GM18499 (cell line): ENCODE measurements around the gene EEFSEC.

ENCODE experiments used
- ATAC-seq: cut with Tn5 transposase; IDR thresholded peaks from one replicate; pipeline ENCODE4 v1.9.1; 2021; ENCODE audit warnings: moderate number of reproducible peaks; ENCODE audit not compliant: insufficient read depth, unreplicated experiment

EEFSEC gene

GRCh38 chr3:128452120-128452519 is 298.8 kb downstream of the EEFSEC start:
- ATAC-seq = no peak

DNA sequence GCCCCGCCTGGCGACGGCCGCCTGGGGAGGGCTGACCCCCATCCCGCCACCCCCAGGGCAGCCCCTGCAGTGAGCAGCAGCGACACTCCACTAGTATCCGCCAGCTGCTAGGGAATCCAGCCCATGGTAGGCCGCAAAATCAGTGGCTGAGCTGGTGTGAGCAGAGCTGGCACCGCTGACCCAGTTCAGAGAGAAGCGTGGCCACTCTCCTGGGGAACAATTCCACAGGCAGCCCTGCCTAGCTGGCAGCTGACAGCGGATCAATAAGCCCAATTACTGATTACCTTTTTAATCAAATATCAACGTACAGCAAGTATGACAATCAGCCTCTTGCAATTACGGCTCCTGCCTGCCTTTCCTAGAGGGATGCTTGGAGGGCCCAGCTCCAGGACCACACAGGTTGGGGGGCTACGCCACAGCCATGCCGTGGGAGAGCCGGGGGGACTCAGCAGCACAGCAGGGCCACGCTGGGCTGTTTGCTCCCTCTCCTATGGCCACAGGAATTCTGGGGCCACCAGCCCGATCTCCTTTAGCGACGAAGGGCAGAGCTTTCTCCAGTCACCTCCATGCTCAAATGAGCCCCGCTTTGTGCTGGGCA is 299.5 kb downstream of the EEFSEC start:
- ATAC-seq = no peak

DNA sequence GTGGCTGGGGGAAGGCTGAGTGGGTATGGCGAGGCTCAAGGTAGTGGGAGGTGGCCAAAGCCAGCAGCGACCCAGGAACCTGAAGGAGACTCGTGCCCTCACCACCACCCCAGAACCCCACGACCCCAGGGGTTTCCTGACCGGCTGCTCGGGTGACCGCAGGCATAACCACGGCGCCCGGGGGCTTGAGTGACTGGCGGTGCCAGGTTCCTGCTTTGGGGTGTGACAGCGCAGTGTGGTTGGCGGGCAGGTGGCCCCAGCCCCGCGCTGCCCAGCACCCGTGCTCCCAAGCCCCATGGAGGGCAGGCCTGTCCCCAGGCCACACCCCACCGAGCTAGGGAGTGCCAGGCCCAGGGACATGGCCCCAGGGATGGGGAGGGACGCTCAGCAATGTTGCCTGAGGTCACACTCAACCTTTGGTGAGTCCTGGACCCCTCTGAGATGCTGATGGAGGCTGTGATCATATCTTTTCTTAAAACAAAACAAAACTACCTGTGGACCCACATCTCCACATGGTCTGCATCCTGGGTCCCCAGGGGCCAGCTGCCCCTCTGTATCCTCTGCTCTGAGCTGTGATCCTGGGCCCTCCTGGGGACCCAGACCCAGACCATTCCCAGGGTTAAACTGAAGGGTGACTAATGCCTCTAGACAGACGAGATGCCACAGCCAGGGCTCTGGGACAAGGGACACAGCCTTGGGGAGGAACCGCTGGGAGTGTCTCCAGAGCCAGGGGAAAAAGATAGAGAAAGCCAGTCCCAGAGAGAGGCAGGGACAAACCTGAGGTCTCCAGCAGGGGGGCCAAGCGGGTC is 300.4 kb downstream of the EEFSEC start:
- no peak for ATAC-seq

DNA sequence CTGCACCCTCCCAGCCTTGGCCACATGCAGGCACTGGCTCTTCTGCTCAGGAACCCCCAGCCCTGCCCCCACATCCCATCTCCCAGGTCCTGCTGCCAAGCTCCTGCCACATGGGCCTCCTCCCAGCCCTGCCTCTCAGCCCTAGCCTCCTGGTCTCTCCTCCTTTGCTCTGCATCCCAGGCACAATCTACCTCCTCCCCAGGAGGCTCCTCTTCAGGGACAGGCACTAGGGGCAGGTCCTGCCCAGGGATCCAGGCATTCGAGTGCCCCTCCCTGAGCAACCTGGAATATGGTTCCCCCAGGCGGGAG is 301.0 kb downstream of the EEFSEC start:
- ATAC-seq = no peak

DNA sequence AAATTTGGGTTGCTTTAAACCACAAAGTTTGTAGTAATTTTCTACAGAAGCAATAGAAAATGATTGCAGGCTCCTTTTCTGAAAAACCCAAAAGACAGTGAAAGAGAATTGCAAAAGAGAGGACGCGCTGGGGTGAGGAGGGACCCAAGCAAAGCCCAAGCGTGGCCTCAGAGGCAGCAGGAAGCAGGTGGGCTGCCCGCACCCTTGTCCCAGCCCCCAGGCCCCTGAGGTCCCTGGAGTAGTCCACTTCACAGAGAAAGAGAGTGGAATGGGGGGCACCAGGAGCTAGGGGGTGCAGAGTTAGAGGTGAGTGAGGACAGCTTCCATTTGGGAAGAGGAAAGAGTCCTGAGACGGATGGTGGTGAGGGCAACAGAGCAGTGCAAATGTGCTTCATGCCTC is 301.8 kb downstream of the EEFSEC start:
- no peak for ATAC-seq

DNA sequence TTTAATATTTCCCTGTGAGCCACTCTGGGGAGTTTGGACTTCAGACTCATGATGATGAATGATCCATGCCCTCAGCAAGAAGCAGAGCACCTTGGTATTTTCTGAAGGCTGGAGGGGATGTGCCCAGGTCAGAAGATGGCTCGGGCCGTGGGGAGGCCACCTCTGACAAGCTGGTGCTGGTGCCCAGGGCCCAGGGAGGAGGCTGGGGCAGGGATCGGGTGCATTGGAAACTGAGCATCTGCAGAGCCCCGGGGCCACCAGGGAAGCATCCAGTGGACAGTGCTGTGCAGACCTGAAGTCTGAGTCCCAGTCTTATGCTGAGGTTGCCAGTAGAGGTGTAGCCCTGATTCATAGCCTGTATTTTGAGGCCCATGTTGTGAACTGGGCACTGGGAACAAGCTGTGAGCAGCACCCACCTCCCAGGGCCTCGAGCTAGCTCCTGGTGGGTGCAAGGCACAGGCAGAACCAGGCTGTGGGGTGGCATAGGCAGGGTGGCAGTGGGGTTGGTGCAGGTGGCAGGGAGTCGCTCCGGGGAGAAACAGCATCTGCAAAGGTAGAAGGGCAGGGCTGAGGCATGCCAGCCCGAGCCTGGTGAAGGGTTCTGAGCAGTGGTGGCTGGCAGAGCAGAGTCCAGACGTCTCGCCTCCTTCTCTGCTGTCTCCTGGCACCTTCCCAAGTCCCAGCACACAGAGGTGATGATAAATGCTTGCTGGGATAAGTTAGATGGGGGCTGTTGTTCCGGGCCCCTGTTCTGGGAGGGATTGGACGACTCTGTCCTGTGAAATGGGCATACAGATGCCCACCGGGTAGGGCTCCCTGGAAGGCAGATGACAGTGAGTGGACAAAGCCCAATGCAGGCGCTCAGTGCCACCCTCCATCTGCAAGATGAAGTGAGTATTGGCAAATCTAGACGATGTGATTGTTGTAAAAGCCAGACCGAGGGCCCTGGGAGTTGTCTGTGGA is 302.8 kb downstream of the EEFSEC start:
- ATAC-seq = no peak

DNA sequence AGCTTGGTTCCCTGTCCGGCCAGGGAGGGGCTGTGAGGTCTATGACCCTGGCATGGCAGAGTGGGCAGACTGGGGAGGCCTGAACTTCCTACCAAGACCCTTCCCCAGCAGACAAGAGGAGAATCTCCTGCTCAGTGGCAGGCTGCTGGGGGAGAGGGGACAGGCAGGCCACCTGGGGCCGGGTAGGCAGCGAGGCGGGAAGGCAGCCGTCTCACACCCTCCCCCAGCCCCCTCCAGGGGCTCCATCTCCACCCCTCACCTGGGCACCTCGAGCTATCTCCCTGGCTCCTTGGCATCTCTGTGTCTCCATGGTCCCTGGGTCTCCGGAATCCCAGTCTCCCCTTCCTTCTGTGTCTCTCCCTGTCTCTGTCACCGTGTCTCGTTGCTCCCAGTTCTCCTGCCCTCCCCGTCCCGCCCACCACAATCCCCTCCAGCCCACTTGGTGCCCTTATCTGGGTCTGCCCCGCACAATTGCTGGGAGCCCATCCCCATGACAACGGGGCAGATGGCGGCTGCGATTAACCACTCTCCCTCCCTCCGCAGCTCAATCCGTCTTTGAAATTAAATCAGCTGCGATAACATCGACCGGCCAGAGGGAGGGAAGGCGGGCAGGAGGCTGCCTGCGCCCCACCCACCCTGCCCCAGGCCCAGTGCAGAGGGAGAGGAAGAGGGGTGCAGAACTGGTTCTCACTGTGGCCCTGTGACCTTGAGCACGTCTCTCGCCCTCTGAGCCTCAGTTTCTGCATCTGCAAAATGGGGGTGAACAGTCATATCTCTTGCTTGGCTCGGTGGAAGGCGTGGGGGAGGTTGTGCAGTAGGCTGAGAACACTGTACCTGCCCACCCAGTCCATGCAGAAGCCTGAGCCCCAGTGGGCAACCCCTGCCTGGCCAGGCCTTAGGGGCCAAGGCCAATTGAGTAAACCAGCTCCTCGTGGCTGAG is 303.8 kb downstream of the EEFSEC start:
- no peak for ATAC-seq

DNA sequence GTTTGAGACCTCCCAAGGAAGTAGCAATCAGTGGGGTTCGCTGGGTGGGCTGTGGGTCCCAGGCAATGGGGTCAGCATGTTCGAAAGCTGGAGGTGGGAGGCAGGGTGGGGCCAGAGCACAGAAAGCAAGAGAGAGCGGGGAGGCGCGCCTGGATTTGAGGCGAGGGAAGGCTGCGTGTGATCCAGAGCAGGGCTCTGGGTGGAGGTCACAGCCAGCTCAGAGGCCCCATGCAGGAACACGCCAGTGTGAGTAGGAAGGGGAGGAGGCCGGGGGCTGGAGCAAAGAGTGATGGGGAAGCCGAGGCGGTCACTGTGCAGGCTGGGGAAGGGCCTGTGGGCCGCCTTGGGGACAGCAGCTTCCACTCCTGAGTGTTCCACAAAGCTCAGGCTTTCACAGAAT is 304.7 kb downstream of the EEFSEC start:
- ATAC-seq = no peak
